Measurements from ENCODE around the gene ABCB8. TPM values are rescaled to one million over a fixed set of nuclear protein-coding genes. Genes with fewer than 3 reads are reported as not detected.
A peak's percentile ranks its signal among the peaks of the same experiment; 100 is the strongest.

The ABCB8 gene
- total and polyA plus RNA-seq, 9 of the 15 experiments (the other 6 are each of a cell fraction or from before 2014, with no cell fraction given) = 7.6 to 106 (median 36.3) TPM

- TF ChIP-seq AFF4 (CRISPR knock-in tag; IDR thresholded peaks at IDR 0.05) = no peak
- TF ChIP-seq HES1 (IDR thresholded peaks at IDR 0.05; ENCODE audit: low read depth) = no peak
- TF ChIP-seq MBD1 (CRISPR knock-in tag; IDR thresholded peaks at IDR 0.05) = no peak
- no peak for TF ChIP-seq CTCFL (IDR thresholded peaks at IDR 0.05; ENCODE audit: borderline replicate concordance, insufficient read depth, low read depth, low read length, poor library complexity, severe bottlenecking)
- TF ChIP-seq RBM39 (optimal IDR thresholded peaks at IDR 0.05; ENCODE audit: low read depth, low read length) = no peak
- no peak for TF ChIP-seq ZNF518B (CRISPR knock-in tag; IDR thresholded peaks at IDR 0.05)
- TF ChIP-seq MTF1 (CRISPR knock-in tag; IDR thresholded peaks at IDR 0.05; ENCODE audit: borderline replicate concordance) = no peak
- peak; percentile 83 for TF ChIP-seq ZNF740 (CRISPR knock-in tag; IDR thresholded peaks at IDR 0.05)
- no peak for TF ChIP-seq ZNF740 (tag; IDR thresholded peaks at IDR 0.05)
- no peak for TF ChIP-seq ZNF76 (CRISPR knock-in tag; IDR thresholded peaks at IDR 0.05; ENCODE audit: borderline replicate concordance)
Measured at GRCh38 chr7:151075978-151076426, 47.8 kb downstream of the ABCB8 start (continued).

All from K562 (cell line).